RWPE2 (cell line): ENCODE results near the gene KCNMA1.

Experiments used
- ATAC-seq: fragments of 200-7000 bp; cut with Tn5 transposase; 3 replicates; pipeline ENCODE4 v1.9.1; 2021; ENCODE audit warnings: low read depth
- DNase-seq: peaks from one replicate; pipeline ENCODE4 v3.0.0-alpha.2; 2020; ENCODE audit warnings: low spot score
- H3K27ac ChIP-seq: fragments of 450-650 bp; 2 replicates; pipeline ENCODE4 v1.5.1; 2017; ENCODE audit warnings: mild to moderate bottlenecking; ENCODE audit not compliant: poor library complexity, severe bottlenecking
- H3K27me3 ChIP-seq: fragments of 250-450 bp; sonication (Bioruptor Pico); 2 replicates; pipeline ENCODE4 v1.5.1; 2021; ENCODE audit warnings: mild to moderate bottlenecking, moderate library complexity; ENCODE audit not compliant: insufficient read depth, poor library complexity, severe bottlenecking
- H3K36me3 ChIP-seq: fragments of 250-450 bp; sonication (Bioruptor Pico); 2 replicates; pipeline ENCODE4 v1.5.1; 2020; ENCODE audit warnings: low read depth, mild to moderate bottlenecking, moderate library complexity
- H3K4me1 ChIP-seq: fragments of 250-450 bp; sonication (Bioruptor Pico); 2 replicates; pipeline ENCODE4 v1.5.1; 2021; ENCODE audit warnings: mild to moderate bottlenecking, moderate library complexity; ENCODE audit not compliant: insufficient read depth, poor library complexity, severe bottlenecking
- H3K4me3 ChIP-seq: fragments of 250-450 bp; sonication (Bioruptor Pico); 2 replicates; pipeline ENCODE4 v1.5.1; 2021; ENCODE audit warnings: mild to moderate bottlenecking, moderate library complexity; ENCODE audit not compliant: severe bottlenecking
- H3K9me3 ChIP-seq: fragments of 250-450 bp; sonication (Bioruptor Pico); 2 replicates; pipeline ENCODE4 v1.5.1; 2021; ENCODE audit warnings: mild to moderate bottlenecking, moderate library complexity; ENCODE audit not compliant: severe bottlenecking
- CTCF ChIP-seq: fragments of 450-650 bp; IDR thresholded peaks from one replicate; pipeline ENCODE4 v1.5.1; 2017; ENCODE audit warnings: mild to moderate bottlenecking, moderate library complexity; ENCODE audit not compliant: poor library complexity, severe bottlenecking

KCNMA1 gene

GRCh38 chr10:77644557-77645243 is 7.1 kb upstream of the KCNMA1 start:
- no peak for DNase-seq
- no peaks in the 10 kb centered on the region for H3K36me3 ChIP-seq
- ATAC-seq, result no peak
- H3K4me1 ChIP-seq, result peaks cover 9% of the 10 kb centered on the region
- no peaks in the 10 kb centered on the region for H3K27me3 ChIP-seq
- TF ChIP-seq CTCF, result no peak
- H3K9me3 ChIP-seq, result no peaks in the 10 kb centered on the region
- H3K27ac ChIP-seq, result no peak overlapping the region
- no peak overlapping the region for H3K4me3 ChIP-seq

GRCh38 chr10:77643795-77644468 is 6.3 kb upstream of the KCNMA1 start:
- Histone ChIP-seq H3K27me3 (no peaks in the 10 kb centered on the region), H3K4me3 (no peak overlapping the region), H3K27ac (no peak overlapping the region), H3K36me3 (no peaks in the 10 kb centered on the region), H3K9me3 (no peaks in the 10 kb centered on the region), H3K4me1 (peaks cover 8% of the 10 kb centered on the region)
- DNase-seq (no peak), ATAC-seq (no peak)
- peak; percentile 60 for TF ChIP-seq CTCF

GRCh38 chr10:77641788-77642397 is 4.3 kb upstream of the KCNMA1 start:
- TF ChIP-seq CTCF, result peak; percentile 94
- Histone ChIP-seq H3K27ac (no peak overlapping the region), H3K27me3 (no peaks in the 10 kb centered on the region), H3K9me3 (no peaks in the 10 kb centered on the region), H3K4me1 (no peaks in the 10 kb centered on the region), H3K36me3 (no peaks in the 10 kb centered on the region), H3K4me3 (no peak overlapping the region)
- DNase-seq (no peak), ATAC-seq (0 out of 3 replicates have a peak, but pooled peaks have one; percentile 17)

GRCh38 chr10:77641344-77641743 is 3.7 kb upstream of the KCNMA1 start:
- Histone ChIP-seq H3K4me3 (no peak overlapping the region), H3K36me3 (no peaks in the 10 kb centered on the region), H3K27ac (no peak overlapping the region), H3K4me1 (peaks cover under 1% of the 10 kb centered on the region), H3K9me3 (no peaks in the 10 kb centered on the region), H3K27me3 (no peaks in the 10 kb centered on the region)
- DNase-seq (no peak), ATAC-seq (no peak)
- TF ChIP-seq CTCF, result no peak

- no peaks in the 10 kb centered on the region for H3K36me3 ChIP-seq
- no peak overlapping the region for H3K27ac ChIP-seq
- H3K4me3 ChIP-seq, result no peak overlapping the region
- no peaks in the 10 kb centered on the region for H3K9me3 ChIP-seq
- ATAC-seq (no peak), DNase-seq (no peak)
- TF ChIP-seq CTCF, result no peak
- peaks cover 4% of the 10 kb centered on the region for H3K4me1 ChIP-seq
- no peaks in the 10 kb centered on the region for H3K27me3 ChIP-seq
Measured at GRCh38 chr10:77640167-77640566, 2.6 kb upstream of the KCNMA1 start.
